ENCODE measurements around the gene SERGEF. TPM values are rescaled to one million over a fixed set of nuclear protein-coding genes. Genes with fewer than 3 reads are reported as not detected.

The SERGEF gene
- total RNA-seq, 1 donor from 2014 or later = 27.0 TPM

- no peak for TF ChIP-seq CTCF (IDR thresholded peaks at IDR 0.05; ENCODE audit: insufficient read depth, low read length, poor library complexity, severe bottlenecking)
- DNase-seq (ENCODE audit: low read depth) = no peak
- Histone ChIP-seq H3K27me3 (ENCODE audit: control insufficient read depth, insufficient read depth, low read length) (no peaks in the 10 kb centered on the region), H3K4me3 (ENCODE audit: low read depth, low read length) (no peak overlapping the region), H3K36me3 (ENCODE audit: control insufficient read depth, insufficient read depth, low read length) (no peaks in the 10 kb centered on the region)
Observed at GRCh38 chr11:17852246-17852645, 160.6 kb downstream of the SERGEF start.

- Histone ChIP-seq H3K4me3 (ENCODE audit: low read depth, low read length) (no peak overlapping the region), H3K27me3 (ENCODE audit: control insufficient read depth, insufficient read depth, low read length) (no peaks in the 10 kb centered on the region), H3K36me3 (ENCODE audit: control insufficient read depth, insufficient read depth, low read length) (no peaks in the 10 kb centered on the region)
- DNase-seq (ENCODE audit: low read depth) = no peak
- no peak for TF ChIP-seq CTCF (IDR thresholded peaks at IDR 0.05; ENCODE audit: insufficient read depth, low read length, poor library complexity, severe bottlenecking)
Observed at GRCh38 chr11:17851697-17852096, 161.2 kb downstream of the SERGEF start.

GRCh38 chr11:17850336-17850735 lies 162.5 kb downstream of the SERGEF start:
- Histone ChIP-seq H3K4me3 (ENCODE audit: low read depth, low read length) (no peak overlapping the region), H3K36me3 (ENCODE audit: control insufficient read depth, insufficient read depth, low read length) (no peaks in the 10 kb centered on the region), H3K27me3 (ENCODE audit: control insufficient read depth, insufficient read depth, low read length) (no peaks in the 10 kb centered on the region)
- TF ChIP-seq CTCF (IDR thresholded peaks at IDR 0.05; ENCODE audit: insufficient read depth, low read length, poor library complexity, severe bottlenecking) = no peak
- no peak for DNase-seq (ENCODE audit: low read depth)

GRCh38 chr11:17848715-17849114 lies 164.1 kb downstream of the SERGEF start:
- TF ChIP-seq CTCF (IDR thresholded peaks at IDR 0.05; ENCODE audit: insufficient read depth, low read length, poor library complexity, severe bottlenecking) = no peak
- Histone ChIP-seq H3K36me3 (ENCODE audit: control insufficient read depth, insufficient read depth, low read length) (no peaks in the 10 kb centered on the region), H3K4me3 (ENCODE audit: low read depth, low read length) (no peak overlapping the region), H3K27me3 (ENCODE audit: control insufficient read depth, insufficient read depth, low read length) (no peaks in the 10 kb centered on the region)
- no peak for DNase-seq (ENCODE audit: low read depth)

GRCh38 chr11:17846852-17847453 lies 165.9 kb downstream of the SERGEF start:
- no peak for DNase-seq (ENCODE audit: low read depth)
- no peak for TF ChIP-seq CTCF (IDR thresholded peaks at IDR 0.05; ENCODE audit: insufficient read depth, low read length, poor library complexity, severe bottlenecking)
- H3K4me3 ChIP-seq (ENCODE audit: low read depth, low read length) = no peak overlapping the region
- H3K36me3 ChIP-seq (ENCODE audit: control insufficient read depth, insufficient read depth, low read length) = no peaks in the 10 kb centered on the region
- no peaks in the 10 kb centered on the region for H3K27me3 ChIP-seq (ENCODE audit: control insufficient read depth, insufficient read depth, low read length)

GRCh38 chr11:17845431-17845881 lies 167.4 kb downstream of the SERGEF start:
- Histone ChIP-seq H3K4me3 (ENCODE audit: low read depth, low read length) (no peak overlapping the region), H3K27me3 (ENCODE audit: control insufficient read depth, insufficient read depth, low read length) (no peaks in the 10 kb centered on the region), H3K36me3 (ENCODE audit: control insufficient read depth, insufficient read depth, low read length) (no peaks in the 10 kb centered on the region)
- TF ChIP-seq CTCF (IDR thresholded peaks at IDR 0.05; ENCODE audit: insufficient read depth, low read length, poor library complexity, severe bottlenecking) = no peak
- no peak for DNase-seq (ENCODE audit: low read depth)
